GM21423 (cell line): ENCODE data around the gene SLC9A3.

Experiments
- ATAC-seq: cut with Tn5 transposase; IDR thresholded peaks from one replicate; pipeline ENCODE4 v1.9.1; 2021; ENCODE audit warnings: mild to moderate bottlenecking, moderate library complexity; ENCODE audit not compliant: unreplicated experiment

SLC9A3 gene

DNA sequence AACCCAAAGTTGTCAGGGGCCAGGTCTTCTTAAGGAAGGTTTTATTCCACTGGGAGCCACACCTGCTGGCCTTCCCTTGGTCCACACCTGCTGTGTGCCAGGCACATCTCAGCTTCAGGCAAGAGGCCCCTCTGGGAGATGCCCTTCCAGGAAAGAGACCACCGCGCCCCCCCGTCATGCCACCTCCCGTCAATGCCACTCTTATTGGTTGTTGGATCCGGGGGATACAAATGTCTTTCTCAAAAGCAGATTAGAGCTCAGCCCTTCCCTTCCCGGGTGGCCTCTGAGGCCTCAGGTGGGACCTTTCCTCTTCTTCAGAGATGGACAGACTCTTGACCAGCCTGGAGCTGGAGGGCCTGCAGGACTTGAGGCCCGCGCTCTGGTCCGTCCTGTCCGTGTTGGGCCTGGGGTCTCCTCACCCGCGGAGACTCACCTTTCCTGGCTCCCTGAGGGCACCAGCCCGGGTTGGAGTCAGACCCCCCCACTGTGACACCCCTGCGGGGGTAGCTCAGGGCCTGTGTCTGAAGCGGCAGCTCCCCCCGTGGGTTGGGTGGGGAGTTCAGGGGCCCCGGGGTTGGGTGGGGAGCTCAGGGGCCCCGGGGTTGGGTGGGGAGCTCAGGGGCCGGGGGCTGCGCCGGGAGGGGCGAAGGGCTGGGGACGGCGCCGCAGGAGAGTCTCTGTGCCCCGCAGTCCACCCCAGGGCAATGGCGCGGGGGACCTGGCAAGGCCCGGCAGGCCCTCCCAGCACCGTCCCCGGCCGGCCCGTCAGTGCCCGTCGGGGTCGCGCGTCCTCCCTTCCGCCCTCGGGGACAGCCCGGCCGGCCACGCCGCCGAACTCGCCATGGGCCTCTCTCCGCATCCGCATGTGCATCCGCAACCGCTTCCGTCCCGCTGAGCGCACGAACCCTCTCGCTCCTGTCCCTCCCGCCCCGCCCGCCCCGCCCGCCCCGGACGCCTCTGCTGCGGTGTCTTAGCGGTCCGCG, 3.7 kb upstream of the SLC9A3 start:
- ATAC-seq, result no peak

DNA sequence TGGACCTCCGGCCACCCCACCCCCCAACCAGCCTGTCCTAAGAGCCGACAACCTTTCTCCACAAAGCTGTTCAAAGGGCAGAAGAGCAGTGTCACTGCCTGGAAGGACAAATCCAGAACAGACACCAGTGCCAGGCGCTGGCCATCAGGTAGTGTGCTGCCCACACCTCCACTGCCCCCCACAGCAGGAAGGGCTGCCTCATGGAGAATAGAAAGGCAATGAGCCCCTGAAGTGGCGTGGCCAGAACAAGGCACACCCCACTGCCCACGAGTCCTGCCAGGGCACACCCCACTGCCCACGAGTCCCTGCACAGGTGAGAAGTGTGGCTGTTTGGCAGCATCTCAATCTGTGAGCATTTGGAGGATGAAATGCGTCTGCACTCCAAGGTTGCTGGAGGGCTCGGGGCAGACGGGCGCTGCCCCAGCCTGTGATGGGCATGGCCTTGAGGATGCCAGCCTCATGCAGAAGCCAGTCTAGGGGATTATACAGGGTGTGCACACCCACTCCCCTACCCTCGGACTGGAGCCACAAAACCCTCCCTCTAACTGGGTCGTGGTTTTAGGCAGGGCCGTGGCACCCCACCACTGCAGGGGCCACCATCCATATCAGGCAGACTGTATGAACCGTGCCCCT, 2.3 kb upstream of the SLC9A3 start:
- no peak for ATAC-seq

DNA sequence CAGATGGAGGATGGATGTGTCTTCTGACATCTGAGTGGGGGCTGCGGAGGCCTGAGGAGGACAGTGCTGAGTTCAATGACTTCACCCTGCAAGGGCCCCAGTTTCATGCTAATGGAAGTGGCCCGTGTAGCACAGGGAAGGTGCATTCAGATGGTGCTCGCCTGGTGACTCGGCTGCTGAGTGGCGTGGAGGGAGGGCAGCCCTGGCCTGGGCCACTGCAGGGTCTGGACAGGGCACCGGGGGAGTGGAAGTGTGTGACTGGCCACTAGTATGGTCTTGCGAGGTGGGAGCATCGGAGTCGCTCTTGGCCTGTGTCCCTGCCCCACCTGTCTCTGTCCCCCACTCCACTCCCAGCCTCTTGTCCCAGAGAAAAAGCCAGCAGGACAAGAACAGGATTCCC, 1.7 kb upstream of the SLC9A3 start:
- no peak for ATAC-seq

GRCh38 chr5:524973-525761, 918 bp upstream of the SLC9A3 start:
- no peak for ATAC-seq

GRCh38 chr5:523441-524222, 617 bp downstream of the SLC9A3 start:
- no peak for ATAC-seq

DNA sequence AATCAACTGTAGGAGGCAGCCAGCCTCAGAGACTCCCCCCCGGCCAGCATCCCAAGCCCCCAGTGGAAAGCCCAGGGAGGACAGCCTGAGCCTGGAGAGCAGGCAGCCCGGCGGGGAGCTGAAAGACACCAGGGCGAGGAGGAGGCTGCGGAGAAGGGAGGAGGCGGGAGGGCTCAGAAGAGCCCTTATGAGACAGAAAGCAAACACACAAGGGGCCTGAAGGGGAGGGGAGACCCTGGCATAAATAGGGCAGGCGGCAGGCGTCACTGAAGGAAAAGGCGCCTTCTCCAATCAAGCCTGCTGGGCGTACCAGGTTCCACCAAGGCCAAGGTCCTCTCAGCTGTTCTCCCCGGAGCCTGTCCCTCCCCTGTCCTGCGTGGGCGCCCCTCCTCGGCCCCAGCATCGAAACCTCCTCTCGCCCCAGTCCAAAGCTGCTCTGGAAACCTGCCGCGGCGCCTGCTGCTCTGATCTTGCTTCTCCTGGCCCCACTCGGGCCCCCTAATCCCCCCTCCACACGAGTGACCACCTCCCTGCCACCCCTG, 1.3 kb downstream of the SLC9A3 start:
- ATAC-seq, result no peak

GRCh38 chr5:522116-522515, 2.1 kb downstream of the SLC9A3 start:
- ATAC-seq, result no peak

- no peak for ATAC-seq
These were observed 2.6 kb downstream of the SLC9A3 start for GRCh38 chr5:521680-522079.

DNA sequence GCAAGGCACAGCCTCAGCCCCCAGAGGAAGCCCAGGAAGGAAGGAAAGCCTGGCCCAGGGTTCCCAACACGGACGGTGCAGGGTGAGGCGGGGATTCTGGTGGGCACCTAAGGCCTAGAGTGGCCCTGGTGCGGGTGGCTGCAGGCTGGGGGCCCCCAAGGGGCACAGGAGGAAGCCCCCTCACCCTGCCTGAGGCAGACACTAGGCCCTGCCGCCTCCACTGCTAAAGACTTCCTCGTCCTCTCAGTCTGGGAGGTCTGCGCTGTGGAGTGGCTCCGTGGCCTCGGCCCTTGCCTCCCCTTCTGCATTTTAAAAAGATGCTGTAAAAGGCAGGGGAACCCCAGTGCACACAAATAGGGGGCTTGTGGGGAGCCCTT, 3.4 kb downstream of the SLC9A3 start:
- no peak for ATAC-seq

DNA sequence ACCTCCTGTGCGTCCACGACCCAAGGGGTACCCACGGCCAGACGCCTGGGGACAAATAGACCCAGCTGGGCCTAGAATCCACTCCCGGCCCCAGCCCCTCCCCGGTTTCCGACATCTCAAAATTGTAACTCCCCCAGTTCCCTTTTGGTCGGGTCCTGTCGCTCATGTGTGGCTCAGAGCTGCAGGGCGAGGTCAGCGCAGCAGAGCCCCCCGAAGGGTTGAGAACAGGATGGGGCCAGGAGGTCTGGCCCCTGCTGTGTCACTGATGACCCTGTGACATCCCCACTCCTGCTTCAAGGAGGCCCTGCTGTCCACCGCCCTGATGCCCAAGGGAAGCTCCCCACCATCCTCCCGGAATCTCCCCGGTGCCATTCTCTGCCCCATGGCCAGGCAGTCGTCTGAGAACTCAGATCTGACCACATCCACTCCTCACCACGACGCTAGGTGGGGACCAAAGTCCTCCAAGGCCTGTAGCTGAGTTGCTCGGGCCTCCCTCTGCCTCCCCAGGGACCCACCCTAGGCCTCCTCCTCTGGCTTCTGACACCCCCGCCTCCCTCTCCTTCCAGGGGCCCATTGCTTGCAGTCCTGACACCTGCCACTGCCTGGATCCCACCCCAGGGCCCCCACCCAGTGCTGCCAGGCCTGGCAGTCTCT, 3.9 kb downstream of the SLC9A3 start:
- no peak for ATAC-seq

DNA sequence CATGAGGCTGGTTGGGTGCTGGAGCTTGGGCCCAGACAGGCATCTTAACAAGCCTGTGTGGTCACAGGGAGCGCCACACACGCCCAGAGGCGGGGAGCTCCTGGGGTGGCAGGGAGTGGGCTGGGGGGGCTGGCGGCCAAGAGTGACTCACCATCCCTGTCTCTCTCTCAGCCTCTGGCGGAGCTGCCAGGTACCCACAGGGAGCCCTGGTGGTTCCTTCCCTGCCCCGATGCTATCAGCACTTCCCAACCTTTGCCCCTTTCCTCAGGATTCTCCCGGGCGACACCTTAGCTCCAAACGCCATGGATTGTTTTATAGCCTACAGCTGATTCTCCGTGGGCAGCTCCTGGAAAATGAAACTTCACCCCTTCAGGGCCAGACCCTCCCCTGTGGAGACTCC, 5.5 kb downstream of the SLC9A3 start:
- no peak for ATAC-seq

DNA sequence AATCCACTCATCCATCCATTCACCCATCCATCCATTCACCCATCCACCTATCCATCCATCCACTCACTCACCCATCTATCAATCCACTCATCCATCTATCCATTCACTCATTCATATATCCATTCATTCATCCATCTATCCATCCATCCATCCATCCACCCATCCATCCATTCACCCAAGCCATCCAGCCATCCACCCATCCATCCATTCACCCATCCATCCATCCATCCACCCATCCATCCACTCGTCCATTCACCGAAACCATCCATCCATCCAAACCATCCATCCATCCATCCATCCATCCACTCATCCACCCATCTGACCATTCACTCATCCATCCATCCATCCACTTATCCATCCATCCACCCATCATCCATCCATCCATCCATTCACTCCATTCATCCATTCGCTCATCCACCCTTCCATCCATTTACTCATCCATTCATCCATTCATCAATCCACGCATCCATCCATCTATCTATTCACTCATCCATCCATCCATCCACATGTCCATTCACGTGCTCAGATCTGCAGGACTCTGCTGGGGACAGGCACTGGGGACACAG, 6.6 kb downstream of the SLC9A3 start:
- ATAC-seq, result no peak

GRCh38 chr5:516980-517379, 7.3 kb downstream of the SLC9A3 start:
- no peak for ATAC-seq

- no peak for ATAC-seq
These were observed 7.8 kb downstream of the SLC9A3 start for GRCh38 chr5:516338-516925.

DNA sequence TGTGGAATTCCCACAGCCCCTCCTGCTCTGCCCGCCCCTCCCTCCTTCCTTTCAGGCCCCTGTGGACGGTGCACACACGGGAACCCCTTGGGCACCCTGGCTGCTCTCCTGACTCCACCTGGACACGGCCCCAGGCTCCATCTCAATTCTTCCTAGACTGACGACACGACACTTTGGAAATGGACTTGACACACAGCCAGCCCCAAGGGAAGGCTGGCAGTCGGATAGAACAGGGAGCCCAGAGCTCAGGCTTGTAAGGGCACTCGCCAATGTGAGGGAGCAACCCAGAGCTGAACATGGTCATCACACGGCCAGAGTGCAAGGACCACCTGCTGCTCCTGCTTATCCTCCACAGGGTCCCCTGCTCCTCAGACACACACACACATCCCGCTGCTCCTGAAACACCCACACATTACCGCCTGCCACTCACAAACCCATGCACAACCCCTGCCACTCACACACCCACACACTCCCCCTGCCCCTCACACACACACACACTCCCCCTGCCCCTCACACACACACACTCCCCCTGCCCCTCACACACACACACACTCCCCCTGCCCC, 8.9 kb downstream of the SLC9A3 start:
- ATAC-seq, result no peak

- ATAC-seq, result no peak
These were observed 9.6 kb downstream of the SLC9A3 start for GRCh38 chr5:514673-515072.

- ATAC-seq, result no peak
These were observed 10.2 kb downstream of the SLC9A3 start for GRCh38 chr5:514101-514485.

GRCh38 chr5:513216-514100, 10.8 kb downstream of the SLC9A3 start:
- ATAC-seq, result no peak
